HG02678 (cell line): ENCODE measurements around the gene NCKAP1.
"Not testable (repeated sequence)": the region's sequence is repeated elsewhere in the genome, so short reads cannot be mapped to it uniquely, and the experiment has no call there.

Experiments used
- ATAC-seq: cut with Tn5 transposase; IDR thresholded peaks from one replicate; pipeline ENCODE4 v1.9.1; 2021; ENCODE audit warnings: mild to moderate bottlenecking, moderate library complexity; ENCODE audit not compliant: unreplicated experiment

NCKAP1 gene

GRCh38 chr2:182913064-182913463 is 125.2 kb downstream of the NCKAP1 start:
- ATAC-seq: no peak

- no peak for ATAC-seq
These were observed 125.7 kb downstream of the NCKAP1 start for GRCh38 chr2:182912518-182912915.

- no peak for ATAC-seq
These were observed 126.3 kb downstream of the NCKAP1 start for GRCh38 chr2:182911813-182912517.

GRCh38 chr2:182910965-182911364 is 127.3 kb downstream of the NCKAP1 start:
- no peak for ATAC-seq

DNA sequence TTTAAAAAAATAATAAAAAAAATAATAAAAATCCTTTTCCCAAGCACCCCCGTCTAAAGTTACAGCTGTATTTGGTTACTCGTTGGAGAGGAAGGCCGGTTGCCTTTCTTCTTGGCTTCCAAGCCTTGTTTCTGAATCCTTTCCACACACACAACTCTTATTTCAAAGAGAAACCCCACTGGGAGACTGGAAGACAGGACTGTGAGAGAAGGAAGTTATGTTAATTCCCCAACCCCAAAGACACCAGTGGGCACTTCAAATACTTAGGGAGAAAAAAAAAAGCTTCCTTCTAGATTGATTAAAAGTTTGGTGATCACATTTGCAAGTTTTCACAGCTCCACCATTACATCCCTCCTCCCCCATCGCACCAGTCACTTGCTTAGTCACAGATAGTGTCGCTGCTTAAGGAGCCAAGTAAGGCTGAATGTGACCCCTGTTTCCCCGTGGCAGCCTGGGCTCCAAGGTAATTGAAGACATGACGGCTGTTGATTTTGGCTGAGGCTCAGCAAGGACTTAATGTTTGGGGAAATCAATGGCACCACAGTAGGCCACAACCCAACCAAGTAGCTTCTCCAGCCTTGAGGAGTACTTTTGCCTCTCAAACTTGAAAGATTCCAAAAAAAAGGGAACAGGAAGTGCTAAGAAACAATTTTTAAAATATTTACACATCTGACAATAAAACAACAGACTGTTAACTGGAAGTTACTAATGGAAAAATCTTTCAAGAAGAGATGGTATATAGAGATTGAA is 131.0 kb downstream of the NCKAP1 start:
- no peak for ATAC-seq

- ATAC-seq: no peak
These were observed 131.8 kb downstream of the NCKAP1 start for GRCh38 chr2:182906454-182906853.

- ATAC-seq: no peak
These were observed 133.4 kb downstream of the NCKAP1 start for GRCh38 chr2:182904844-182905243.

- no peak for ATAC-seq
These were observed 134.7 kb downstream of the NCKAP1 start for GRCh38 chr2:182903566-182903965.

GRCh38 chr2:182901748-182902147 is 136.5 kb downstream of the NCKAP1 start:
- no peak for ATAC-seq

DNA sequence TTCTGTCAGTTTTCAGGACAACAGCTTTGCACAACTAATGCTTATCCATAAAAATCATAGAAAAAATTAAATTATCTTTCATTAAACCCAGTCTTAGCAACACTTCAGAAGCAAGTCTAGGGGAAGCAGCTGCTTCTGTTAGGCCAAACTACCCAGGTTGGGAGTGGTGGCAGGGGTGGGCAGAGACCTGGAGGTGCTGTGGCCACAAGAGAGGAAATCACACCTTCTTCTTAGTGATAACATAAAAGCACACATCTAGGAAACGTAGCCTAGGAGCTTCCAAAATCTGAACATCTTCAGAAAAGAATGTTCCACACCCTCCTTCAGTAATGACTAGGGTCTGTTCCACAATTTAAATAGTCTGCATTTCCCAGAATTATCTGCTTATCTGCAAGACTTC is 139.5 kb downstream of the NCKAP1 start:
- ATAC-seq: no peak

DNA sequence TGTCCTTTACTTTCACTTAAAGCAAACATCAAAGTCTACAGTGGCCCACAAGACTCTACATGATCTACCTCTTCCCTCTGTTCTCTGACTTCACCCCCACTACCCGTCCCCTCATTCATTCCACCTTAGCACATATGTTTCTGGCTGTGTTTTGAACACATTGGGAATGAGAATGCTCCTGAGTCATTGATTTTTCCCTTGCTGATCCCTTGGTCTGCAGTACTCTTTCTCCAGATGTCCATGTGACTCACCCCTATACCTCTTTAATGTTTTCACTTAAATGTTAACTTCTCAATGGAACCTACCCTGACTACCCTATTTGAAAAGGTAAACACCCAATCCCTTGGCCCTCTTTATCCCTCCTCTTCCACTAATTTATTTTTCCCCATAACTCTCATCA is 141.1 kb downstream of the NCKAP1 start:
- ATAC-seq: no peak

- ATAC-seq: no peak
These were observed 142.5 kb downstream of the NCKAP1 start for GRCh38 chr2:182895798-182896197.

GRCh38 chr2:182895169-182895568 is 143.1 kb downstream of the NCKAP1 start:
- no peak for ATAC-seq

DNA sequence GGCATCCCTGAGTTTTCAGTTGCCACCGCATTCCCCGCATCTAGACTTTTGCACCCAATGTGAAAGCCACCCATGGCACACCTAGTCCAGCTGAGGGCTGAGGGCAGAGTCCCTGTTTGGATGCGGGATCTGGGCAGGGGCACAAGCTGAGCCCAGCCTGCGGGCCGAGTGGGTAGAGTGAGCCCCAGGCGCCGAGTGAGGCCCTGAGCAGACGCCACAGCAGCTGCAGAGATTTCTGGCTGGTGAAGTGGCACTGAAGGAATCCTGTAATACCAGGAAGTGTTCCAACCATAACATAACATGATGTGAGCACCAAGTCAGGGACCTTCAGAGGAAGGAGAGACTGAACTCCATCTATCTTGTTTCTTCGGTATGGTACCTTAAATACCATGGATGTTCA is 144.1 kb downstream of the NCKAP1 start:
- ATAC-seq: no peak

DNA sequence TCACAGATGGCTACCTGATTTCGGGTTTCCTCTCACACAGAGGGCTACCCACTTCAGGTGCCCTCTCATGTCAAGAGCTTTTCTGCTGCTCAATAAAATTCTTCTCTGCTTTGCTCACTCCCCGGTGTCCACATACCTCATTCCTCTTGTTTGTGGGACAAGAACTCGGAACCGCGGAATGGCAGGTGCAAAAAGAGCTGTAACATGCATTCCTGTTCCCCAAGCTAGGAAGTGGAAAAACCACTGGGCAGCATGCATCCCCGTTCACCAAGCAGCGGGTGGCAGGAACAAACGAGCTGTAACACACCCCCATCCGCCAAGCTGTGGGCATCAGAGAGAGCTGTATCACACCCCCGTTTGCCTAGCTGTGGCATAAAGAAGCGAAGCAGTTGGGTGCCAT is 144.6 kb downstream of the NCKAP1 start:
- no peak for ATAC-seq

GRCh38 chr2:182893035-182893434 is 145.2 kb downstream of the NCKAP1 start:
- ATAC-seq: not testable (repeated sequence)

GRCh38 chr2:182891611-182892010 is 146.6 kb downstream of the NCKAP1 start:
- no peak for ATAC-seq

- ATAC-seq: no peak
These were observed 147.4 kb downstream of the NCKAP1 start for GRCh38 chr2:182890773-182891378.

DNA sequence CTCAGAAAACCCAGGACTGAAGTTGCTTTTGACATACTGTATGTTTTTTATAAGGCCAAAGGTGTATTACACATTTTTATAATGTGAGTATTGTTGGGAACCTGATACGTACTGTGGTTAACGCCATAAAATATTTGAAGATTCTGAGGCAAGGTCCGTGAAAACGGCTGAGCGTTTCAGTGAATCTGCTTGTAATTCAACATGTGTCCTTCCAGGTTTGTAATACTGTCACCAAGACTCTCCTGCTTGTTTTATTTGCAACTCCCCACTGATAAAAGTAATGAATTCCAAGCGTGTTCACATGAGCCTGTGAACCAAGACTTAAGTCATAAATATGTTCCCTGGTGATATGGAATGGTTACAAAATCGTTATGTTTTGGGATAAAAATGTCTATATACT is 148.0 kb downstream of the NCKAP1 start:
- ATAC-seq: no peak

- no peak for ATAC-seq
These were observed 150.4 kb downstream of the NCKAP1 start for GRCh38 chr2:182887753-182888415.

GRCh38 chr2:182887093-182887492 is 151.2 kb downstream of the NCKAP1 start:
- no peak for ATAC-seq

- no peak for ATAC-seq
These were observed 152.5 kb downstream of the NCKAP1 start for GRCh38 chr2:182885771-182886170.
